ENCODE measurements around the gene KCNJ3.

KCNJ3 gene

DNA sequence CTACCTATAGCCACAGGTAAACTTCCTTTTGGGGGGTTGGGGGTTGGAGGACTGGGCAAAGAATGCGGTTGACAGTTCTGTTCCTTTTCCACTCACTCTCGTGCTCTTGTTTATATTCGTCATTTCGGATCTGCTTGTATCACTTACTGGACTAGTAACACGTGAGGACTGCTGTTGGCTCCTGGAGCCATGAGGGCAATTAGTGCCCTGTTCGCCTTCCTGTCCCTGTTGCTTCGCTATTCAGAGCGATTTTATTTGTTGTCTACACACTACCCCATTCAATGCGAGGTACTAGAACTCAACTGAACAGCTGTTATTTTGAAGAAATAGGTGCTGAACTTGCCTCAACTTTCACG, 1.1 kb downstream of the KCNJ3 start:
- in situ Hi-C loops (cut with HindIII; ENCODE audit: low sequenced_read_pairs), result no loop called here
- H3K4me3 ChIP-seq (ENCODE audit: low read depth, low read length), result no peak overlapping the region
- no peak for DNase-seq (ENCODE audit: low read depth, low spot score)
- TF ChIP-seq, protein P1, sequence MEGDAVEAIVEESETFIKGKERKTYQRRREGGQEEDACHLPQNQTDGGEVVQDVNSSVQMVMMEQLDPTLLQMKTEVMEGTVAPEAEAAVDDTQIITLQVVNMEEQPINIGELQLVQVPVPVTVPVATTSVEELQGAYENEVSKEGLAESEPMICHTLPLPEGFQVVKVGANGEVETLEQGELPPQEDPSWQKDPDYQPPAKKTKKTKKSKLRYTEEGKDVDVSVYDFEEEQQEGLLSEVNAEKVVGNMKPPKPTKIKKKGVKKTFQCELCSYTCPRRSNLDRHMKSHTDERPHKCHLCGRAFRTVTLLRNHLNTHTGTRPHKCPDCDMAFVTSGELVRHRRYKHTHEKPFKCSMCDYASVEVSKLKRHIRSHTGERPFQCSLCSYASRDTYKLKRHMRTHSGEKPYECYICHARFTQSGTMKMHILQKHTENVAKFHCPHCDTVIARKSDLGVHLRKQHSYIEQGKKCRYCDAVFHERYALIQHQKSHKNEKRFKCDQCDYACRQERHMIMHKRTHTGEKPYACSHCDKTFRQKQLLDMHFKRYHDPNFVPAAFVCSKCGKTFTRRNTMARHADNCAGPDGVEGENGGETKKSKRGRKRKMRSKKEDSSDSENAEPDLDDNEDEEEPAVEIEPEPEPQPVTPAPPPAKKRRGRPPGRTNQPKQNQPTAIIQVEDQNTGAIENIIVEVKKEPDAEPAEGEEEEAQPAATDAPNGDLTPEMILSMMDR (IDR thresholded peaks at IDR 0.05; ENCODE audit: low read depth, low read length), result no peak

DNA sequence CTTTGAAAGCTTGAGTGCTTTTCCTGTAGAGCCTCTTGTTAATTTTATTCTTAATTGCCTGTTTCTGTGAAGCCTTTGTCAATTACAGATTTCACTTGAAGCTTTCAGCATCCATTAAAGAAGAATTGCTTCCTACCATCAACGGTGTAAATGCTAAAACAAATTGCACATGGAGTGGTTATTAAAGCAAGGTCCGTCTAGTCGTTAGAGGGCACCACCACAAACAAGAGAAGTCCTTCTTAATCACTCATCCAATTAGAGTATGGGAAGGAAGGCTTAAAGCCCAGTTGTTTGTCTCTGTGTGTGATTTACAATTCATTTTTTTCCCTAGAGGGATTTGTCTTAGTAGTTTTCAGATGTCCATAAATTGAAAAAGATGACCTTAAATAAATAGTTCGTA, 1.6 kb downstream of the KCNJ3 start:
- in situ Hi-C loops (cut with HindIII; ENCODE audit: low sequenced_read_pairs), result no loop called here
- TF ChIP-seq, protein P1 (IDR thresholded peaks at IDR 0.05; ENCODE audit: low read depth, low read length), result no peak
- DNase-seq (ENCODE audit: low read depth, low spot score), result no peak
- H3K4me3 ChIP-seq (ENCODE audit: low read depth, low read length), result no peak overlapping the region

DNA sequence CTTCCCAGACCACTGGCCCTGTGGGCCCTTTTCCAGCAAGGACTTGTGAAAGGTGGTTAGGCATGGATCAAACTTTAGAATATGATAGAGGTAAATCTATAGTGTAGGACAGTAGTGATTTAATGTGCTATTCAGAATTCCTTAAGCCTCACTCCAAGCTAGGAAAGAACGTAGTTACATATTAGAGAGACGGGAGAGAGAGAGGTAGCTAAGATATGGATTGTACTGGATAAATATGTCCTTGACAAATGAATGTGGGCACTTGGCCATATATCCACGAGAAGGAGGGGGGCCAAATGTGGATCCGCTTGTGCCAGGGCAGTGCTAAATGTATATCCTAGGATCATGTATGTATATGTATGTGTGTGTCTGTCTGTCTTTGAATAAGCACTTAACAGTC, 6.5 kb downstream of the KCNJ3 start:
- no peak for DNase-seq (ENCODE audit: low read depth, low spot score)
- TF ChIP-seq, protein P1 (IDR thresholded peaks at IDR 0.05; ENCODE audit: low read depth, low read length), result no peak
- no peak overlapping the region for H3K4me3 ChIP-seq (ENCODE audit: low read depth, low read length)
- in situ Hi-C loops (cut with HindIII; ENCODE audit: low sequenced_read_pairs), result no loop called here

DNA sequence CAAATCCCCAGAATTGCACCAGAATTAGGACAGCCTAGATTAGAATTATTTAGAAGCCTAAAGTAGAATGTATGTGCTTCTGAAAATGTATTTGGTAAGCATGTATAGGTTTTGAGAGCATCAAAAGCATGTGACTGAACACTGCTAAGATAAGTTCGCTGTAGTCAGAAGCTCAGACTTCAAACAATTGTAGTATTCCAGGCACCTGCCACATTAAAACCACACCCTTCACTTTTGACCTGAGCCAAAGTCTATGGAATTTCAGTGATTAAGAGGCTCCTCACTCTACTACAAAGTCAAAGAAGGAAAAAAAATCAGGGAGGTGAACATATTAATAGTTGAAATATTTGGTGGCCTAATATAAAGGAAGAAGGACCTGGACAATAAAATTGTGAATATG, 8.2 kb downstream of the KCNJ3 start:
- H3K4me3 ChIP-seq (ENCODE audit: low read depth, low read length), result no peak overlapping the region

DNA sequence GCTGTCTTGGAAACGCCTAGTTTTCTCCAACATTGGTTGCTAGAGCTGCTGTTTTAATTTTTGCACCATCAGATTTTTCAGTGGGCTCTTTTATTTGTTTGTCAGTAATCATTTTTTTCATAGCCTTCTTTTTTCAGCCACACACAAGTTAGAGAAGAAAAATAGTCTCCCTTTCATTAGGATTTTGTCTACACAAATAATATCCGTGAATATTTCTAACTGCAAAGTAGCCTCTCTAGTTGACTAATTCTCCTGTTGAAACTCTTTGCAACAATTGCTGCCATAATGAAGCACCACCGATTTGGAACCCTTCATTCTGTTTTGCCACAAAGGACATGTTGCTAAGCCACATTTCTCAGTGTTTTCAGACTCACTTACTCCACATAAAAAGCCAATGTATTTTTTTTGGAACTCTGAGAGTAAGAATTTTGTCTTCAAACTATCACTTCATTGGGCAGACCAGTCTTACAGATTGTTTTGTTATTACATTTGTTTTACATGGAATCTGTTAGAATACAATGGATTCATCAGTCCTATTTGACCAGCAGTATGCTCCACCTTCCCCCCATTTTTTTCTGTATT, 9.6 kb downstream of the KCNJ3 start:
- DNase-seq (ENCODE audit: low read depth, low spot score), result no peak
- TF ChIP-seq, protein P1 (IDR thresholded peaks at IDR 0.05; ENCODE audit: low read depth, low read length), result no peak
- H3K4me3 ChIP-seq (ENCODE audit: low read depth, low read length), result no peak overlapping the region
- in situ Hi-C loops (cut with HindIII; ENCODE audit: low sequenced_read_pairs), result no loop called here

More for the DNA sequence above, 8.2 kb downstream of the KCNJ3 start:
- no peak for DNase-seq (ENCODE audit: low read depth, low spot score)
- TF ChIP-seq, protein P1 (IDR thresholded peaks at IDR 0.05; ENCODE audit: low read depth, low read length), result no peak
- in situ Hi-C loops (cut with HindIII; ENCODE audit: low sequenced_read_pairs), result no loop called here

DNA sequence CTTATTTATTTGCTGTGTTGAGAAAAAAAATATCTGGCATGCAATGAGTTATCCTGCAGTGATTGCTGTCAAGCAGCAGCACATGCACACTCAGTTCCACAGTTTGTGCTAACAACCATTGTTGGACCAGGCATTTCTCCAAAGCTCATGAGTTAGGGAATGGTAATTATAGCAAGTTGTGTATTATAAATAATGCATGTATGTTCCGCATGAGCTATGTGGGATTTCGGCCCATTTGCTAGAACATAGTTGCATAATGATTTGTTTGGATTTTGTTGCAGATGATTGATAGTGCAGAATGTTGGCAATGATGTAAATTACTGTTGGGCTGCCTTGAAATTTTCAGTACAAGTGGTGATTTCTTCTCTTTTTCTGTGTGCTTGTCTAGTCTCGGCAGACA, 10.7 kb downstream of the KCNJ3 start:
- in situ Hi-C loops (cut with HindIII; ENCODE audit: low sequenced_read_pairs), result no loop called here
- TF ChIP-seq, protein P1 (IDR thresholded peaks at IDR 0.05; ENCODE audit: low read depth, low read length), result no peak
- no peak for DNase-seq (ENCODE audit: low read depth, low spot score)
- H3K4me3 ChIP-seq (ENCODE audit: low read depth, low read length), result no peak overlapping the region

DNA sequence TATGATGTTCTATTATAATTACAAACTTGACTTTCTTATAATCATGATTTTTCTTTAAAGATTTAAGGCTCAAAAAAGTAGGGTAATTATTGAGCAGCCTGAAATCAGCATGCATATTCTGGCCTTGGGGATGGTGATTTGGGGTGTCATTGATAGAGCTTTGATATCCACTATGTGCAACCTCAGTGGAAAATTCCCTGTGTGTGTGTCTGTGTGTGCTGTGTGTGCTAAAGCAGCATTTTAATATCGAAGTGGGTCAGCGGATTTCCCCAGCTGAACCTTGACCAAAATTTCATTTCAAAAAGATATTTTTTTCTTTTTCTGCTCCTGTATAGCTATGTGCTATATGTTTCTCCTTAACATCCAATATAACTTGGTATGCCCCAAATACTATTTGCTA, 11.6 kb downstream of the KCNJ3 start:
- no peak overlapping the region for H3K4me3 ChIP-seq (ENCODE audit: low read depth, low read length)
- DNase-seq (ENCODE audit: low read depth, low spot score), result no peak
- in situ Hi-C loops (cut with HindIII; ENCODE audit: low sequenced_read_pairs), result no loop called here
- TF ChIP-seq, protein P1 (IDR thresholded peaks at IDR 0.05; ENCODE audit: low read depth, low read length), result no peak

Measured in astrocyte of the spinal cord (primary cell).